Measurements from ENCODE around the gene NOXA1. TPM values are rescaled to one million over a fixed set of nuclear protein-coding genes. Genes with fewer than 3 reads are reported as not detected.

Gene NOXA1
- total RNA-seq, 6 donors from 2014 or later = 3.3 to 34.6 (median 11.7) TPM

DNA sequence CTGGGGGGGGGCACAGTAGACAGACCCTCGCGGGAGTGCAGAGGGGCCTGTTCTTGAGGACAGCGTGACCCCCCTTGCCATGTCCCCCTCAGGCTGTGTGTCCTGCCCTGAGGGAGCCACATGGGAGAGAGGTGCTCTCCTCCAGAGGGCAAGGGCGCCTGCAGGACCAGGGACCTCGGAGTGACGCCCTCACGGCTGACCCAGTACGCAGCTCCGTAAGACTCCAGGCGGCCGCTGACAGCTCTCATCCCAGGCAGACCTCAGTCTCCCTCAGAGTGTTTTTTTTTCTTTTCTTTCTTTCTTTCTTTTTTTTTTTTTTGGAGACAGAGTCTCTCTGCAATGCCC, 27.6 kb upstream of the NOXA1 start:
- Histone ChIP-seq H3K4me1 (peaks cover 4 to 10% (median 4%) of the 10 kb centered on the region in 4 donors), H3K9me3 (no peaks in the 10 kb centered on the region), H3K27me3 (no peaks in the 10 kb centered on the region), H3K27ac (no peak overlapping the region), H3K36me3 (peaks cover 0 to 14% (median 5%) of the 10 kb centered on the region in 4 donors), H3K4me3 (no peak overlapping the region)
- 90 to 92% methylated on average over 8 to 11 of the region's 11 CpGs for WGBS, 2 donors
- DNase-seq (no peak), ATAC-seq (ENCODE audit: low FRiP score in 2 of 2) (no peak)
- TF ChIP-seq POLR2A (IDR thresholded peaks at IDR 0.05) = no peak
- no peak for TF ChIP-seq POLR2AphosphoS5 (IDR thresholded peaks at IDR 0.05)
- TF ChIP-seq, protein P1, sequence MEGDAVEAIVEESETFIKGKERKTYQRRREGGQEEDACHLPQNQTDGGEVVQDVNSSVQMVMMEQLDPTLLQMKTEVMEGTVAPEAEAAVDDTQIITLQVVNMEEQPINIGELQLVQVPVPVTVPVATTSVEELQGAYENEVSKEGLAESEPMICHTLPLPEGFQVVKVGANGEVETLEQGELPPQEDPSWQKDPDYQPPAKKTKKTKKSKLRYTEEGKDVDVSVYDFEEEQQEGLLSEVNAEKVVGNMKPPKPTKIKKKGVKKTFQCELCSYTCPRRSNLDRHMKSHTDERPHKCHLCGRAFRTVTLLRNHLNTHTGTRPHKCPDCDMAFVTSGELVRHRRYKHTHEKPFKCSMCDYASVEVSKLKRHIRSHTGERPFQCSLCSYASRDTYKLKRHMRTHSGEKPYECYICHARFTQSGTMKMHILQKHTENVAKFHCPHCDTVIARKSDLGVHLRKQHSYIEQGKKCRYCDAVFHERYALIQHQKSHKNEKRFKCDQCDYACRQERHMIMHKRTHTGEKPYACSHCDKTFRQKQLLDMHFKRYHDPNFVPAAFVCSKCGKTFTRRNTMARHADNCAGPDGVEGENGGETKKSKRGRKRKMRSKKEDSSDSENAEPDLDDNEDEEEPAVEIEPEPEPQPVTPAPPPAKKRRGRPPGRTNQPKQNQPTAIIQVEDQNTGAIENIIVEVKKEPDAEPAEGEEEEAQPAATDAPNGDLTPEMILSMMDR (IDR thresholded peaks at IDR 0.05) = no peak
- TF ChIP-seq EP300 (IDR thresholded peaks at IDR 0.05) = no peak

DNA sequence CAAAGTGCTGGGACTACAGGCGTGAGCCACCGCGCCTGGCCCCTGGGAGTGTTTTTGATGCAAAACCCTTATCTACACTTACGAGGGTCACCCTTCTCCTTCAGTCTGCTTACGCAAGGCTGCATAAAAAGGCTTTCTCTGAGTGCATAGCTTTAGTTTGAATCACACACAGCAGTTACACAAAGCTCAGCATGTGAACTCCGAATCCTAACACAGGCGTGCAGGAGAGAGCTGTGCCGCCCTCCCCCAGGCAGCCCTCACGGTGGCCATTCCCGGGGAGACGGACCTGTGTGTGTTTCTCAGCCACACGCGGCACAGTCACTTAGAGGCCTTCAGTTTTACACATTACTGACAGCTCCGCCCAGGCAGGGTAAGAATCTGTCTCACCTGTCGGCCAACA, 27.0 kb upstream of the NOXA1 start:
- 77 to 91% methylated on average over 15 of the region's 15 CpGs for WGBS, 2 donors
- peaks cover 0 to 14% (median 5%) of the 10 kb centered on the region in 4 donors for H3K36me3 ChIP-seq
- no peak for ATAC-seq (ENCODE audit: low FRiP score in 2 of 2)

DNA sequence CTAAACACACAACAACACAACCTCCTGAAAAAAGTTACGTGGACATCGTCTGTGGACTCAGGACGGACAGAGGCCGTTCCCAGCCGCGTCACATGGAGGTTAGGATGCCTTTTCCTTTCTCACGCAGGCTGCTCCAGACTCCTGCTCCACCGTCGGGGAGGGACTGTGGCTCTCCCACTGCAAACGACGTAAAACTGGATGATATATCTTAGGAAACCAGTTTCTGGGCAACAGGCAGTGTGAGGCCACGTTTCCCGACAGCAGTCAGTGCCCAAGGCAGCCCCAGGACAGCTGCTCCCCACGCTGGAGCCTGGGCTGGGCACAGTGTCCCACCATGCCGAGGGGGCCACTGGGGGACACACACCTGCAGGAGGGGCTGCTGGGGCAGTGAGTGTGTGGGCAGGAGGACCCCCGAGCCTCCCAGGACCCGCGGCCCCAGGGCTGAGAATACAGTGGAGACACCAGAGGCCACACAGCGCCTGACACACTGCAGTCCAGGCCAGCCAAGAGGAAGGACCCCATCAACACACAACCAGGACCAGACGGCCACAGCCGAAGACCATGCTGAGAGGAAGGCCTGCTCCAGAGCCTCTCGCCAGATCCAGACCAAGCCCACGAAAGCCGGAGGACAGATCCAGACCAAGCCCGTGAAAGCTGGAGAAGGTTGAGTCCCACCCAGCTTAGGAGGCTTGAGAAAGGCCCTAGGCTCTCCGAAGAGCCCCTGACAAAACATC, 26.4 kb upstream of the NOXA1 start:
- 92 to 94% methylated on average over 23 to 26 of the region's 26 CpGs for WGBS, 2 donors
- H3K27me3 ChIP-seq = no peaks in the 10 kb centered on the region

More for the DNA sequence above, 27.0 kb upstream of the NOXA1 start:
- no peaks in the 10 kb centered on the region for H3K9me3 ChIP-seq
- no peak overlapping the region for H3K27ac ChIP-seq
- TF ChIP-seq, protein P1 (IDR thresholded peaks at IDR 0.05) = no peak
- TF ChIP-seq POLR2A (IDR thresholded peaks at IDR 0.05) = no peak
- no peak for TF ChIP-seq EP300 (IDR thresholded peaks at IDR 0.05)
- no peak for TF ChIP-seq POLR2AphosphoS5 (IDR thresholded peaks at IDR 0.05)
- DNase-seq = peak in 1 of 2 donors; percentile 36
- no peak overlapping the region for H3K4me3 ChIP-seq
- H3K27me3 ChIP-seq = no peaks in the 10 kb centered on the region
- H3K4me1 ChIP-seq = peaks cover 0 to 6% (median 4%) of the 10 kb centered on the region in 4 donors

DNA sequence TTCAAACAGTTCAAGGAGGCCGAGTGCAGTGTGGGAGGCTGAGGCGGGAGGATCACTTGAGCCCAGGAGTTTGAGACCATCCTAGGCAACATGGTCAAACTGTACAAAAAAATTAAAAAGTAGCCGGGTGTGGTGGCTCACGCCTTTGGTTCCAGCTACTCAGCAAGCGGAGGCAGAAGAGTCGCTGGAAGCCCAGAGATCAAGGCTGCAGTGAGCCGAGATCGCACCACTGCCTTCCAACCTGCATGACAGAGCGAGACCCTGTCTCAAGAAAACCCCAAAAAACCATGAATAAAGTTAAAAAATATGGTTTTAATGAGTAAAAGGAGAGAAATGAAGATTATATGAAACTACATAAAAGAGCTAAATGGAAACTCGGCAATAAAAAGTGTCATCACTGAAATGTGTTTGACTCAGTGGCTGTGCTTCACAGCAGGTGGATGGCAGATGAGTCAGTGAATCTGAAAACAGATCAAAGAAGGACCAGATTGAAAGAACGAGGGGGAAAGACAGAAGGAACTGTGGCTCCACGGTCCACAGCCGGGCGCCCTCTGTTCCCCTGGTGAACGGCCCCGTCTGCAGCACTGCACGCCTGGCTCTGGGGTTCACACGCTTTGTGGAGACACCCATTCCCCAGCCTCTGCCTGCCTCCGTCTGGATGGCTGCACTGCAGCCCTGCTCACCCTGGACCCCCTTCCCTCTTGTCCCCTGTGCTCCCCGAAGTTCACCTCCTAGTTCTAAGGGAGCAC, 25.3 kb upstream of the NOXA1 start:
- WGBS, 2 donors = 92 to 95% methylated on average over 20 of the region's 20 CpGs
- H3K27ac ChIP-seq = no peak overlapping the region
- no peaks in the 10 kb centered on the region for H3K27me3 ChIP-seq
- H3K4me1 ChIP-seq = peaks cover 0 to 4% (median 3%) of the 10 kb centered on the region in 4 donors
- DNase-seq = peak in 1 of 2 donors; percentile 50
- peaks cover 0 to 10% (median 2%) of the 10 kb centered on the region in 4 donors for H3K36me3 ChIP-seq
- no peaks in the 10 kb centered on the region for H3K9me3 ChIP-seq
- H3K4me3 ChIP-seq = no peak overlapping the region
- ATAC-seq (ENCODE audit: low FRiP score in 2 of 2) = no peak
- no peak for TF ChIP-seq POLR2A (IDR thresholded peaks at IDR 0.05)
- TF ChIP-seq, protein P1 (IDR thresholded peaks at IDR 0.05) = no peak
- TF ChIP-seq EP300 (IDR thresholded peaks at IDR 0.05) = no peak
- no peak for TF ChIP-seq POLR2AphosphoS5 (IDR thresholded peaks at IDR 0.05)

More for the DNA sequence above, 26.4 kb upstream of the NOXA1 start:
- no peaks in the 10 kb centered on the region for H3K9me3 ChIP-seq
- H3K4me1 ChIP-seq = peaks cover 0 to 5% (median 4%) of the 10 kb centered on the region in 4 donors
- no peak overlapping the region for H3K4me3 ChIP-seq
- peak in 1 of 2 donors; percentile 14 for ATAC-seq (ENCODE audit: low FRiP score in 2 of 2)
- peaks cover 0 to 14% (median 5%) of the 10 kb centered on the region in 4 donors for H3K36me3 ChIP-seq
- DNase-seq = peak in 1 of 2 donors; percentile 56
- H3K27ac ChIP-seq = no peak overlapping the region
- no peak for TF ChIP-seq POLR2AphosphoS5 (IDR thresholded peaks at IDR 0.05)
- no peak for TF ChIP-seq POLR2A (IDR thresholded peaks at IDR 0.05)
- no peak for TF ChIP-seq EP300 (IDR thresholded peaks at IDR 0.05)
- TF ChIP-seq, protein P1 (IDR thresholded peaks at IDR 0.05) = no peak
